HG03039 (cell line): ENCODE results near the gene SECTM1.
"Not testable (repeated sequence)": the region's sequence is repeated elsewhere in the genome, so short reads cannot be mapped to it uniquely, and the experiment has no call there.

ENCODE experiments used
- ATAC-seq: cut with Tn5 transposase; IDR thresholded peaks from one replicate; pipeline ENCODE4 v1.9.1; 2021; ENCODE audit warnings: mild to moderate bottlenecking, moderate library complexity; ENCODE audit not compliant: unreplicated experiment

Gene SECTM1

DNA sequence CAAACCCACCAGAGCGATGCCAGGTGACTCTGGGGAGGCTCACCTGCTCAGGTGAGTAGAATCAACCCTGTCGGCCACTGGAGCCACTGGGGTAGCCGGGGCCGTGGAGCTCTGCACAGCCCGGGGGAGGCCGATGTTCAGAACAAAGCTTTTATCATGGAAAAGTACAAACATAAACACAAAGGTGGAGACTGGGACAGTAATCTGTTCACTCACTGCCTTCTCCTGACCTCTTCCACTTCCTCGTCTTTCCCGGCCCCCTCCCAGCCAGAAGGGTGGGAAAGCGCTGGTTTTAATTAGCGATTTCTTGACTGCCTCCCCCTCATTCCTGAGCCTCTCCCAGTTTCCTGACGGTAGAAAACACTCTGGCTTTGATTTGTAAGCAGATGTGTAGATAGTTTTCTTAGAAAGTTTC, 15.7 kb upstream of the SECTM1 start:
- ATAC-seq: no peak

- ATAC-seq: no peak
These were observed 15.3 kb upstream of the SECTM1 start for GRCh38 chr17:82348866-82349265.

- no peak for ATAC-seq
These were observed 14.9 kb upstream of the SECTM1 start for GRCh38 chr17:82348434-82348833.

DNA sequence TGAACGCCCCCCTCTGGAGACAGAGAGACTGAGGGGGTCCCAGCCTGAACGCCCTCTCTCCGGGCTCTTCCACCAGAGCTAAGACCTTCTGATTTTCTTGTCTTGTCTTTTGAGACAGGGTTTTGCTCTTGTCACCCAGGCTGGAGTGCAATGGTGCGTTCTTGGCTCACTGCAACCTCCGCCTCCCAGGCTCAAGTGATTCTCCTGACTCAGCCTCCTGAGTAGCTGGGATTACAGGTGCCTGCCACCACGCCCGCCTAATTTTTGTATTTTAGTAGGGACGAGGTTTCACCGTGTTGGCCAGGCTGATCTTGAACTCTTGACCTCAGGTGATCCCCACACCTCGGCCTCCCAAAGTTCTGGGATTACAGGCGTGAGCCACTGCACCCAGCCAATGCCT, 14.4 kb upstream of the SECTM1 start:
- ATAC-seq: not testable (repeated sequence)

GRCh38 chr17:82346342-82347300, 13.1 kb upstream of the SECTM1 start:
- no peak for ATAC-seq

- no peak for ATAC-seq
These were observed 11.8 kb upstream of the SECTM1 start for GRCh38 chr17:82345151-82345976.

DNA sequence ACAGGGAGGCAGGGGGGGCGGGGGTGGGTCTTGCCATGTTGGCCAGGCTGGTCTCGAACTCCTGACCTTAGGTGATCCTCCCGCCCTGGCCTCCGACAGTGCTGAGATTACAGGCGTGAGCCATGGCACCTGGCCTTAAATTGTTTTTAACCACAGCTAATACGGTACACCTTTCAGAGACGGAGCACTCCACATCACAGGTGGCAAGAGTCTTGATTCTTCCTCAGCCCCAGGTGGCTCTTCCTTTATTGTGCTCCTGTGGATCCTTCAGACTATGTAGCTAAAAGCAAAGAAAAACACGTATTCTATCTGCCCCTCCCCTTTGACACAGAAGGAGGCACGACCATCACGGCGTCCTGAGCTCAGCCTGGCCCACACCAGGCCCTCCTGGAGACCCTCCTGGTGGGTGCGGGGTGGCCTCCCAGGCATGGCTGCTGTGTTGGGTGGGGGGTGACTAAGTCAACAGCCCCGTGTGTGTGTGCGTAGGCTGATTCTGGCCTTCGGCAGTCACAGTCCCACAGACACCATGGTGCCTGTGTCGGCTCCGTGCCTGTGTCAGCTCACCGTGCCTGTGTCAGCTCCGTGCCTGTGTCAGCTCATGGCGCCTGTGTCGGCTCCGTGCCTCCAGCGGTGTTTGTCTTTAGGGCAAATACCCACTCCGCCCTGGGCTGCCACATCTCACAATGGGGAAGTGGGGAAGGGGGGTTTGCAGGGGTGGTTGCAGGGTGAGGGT, 10.8 kb upstream of the SECTM1 start:
- no peak for ATAC-seq

GRCh38 chr17:82343560-82343959, 10.0 kb upstream of the SECTM1 start:
- ATAC-seq: no peak

DNA sequence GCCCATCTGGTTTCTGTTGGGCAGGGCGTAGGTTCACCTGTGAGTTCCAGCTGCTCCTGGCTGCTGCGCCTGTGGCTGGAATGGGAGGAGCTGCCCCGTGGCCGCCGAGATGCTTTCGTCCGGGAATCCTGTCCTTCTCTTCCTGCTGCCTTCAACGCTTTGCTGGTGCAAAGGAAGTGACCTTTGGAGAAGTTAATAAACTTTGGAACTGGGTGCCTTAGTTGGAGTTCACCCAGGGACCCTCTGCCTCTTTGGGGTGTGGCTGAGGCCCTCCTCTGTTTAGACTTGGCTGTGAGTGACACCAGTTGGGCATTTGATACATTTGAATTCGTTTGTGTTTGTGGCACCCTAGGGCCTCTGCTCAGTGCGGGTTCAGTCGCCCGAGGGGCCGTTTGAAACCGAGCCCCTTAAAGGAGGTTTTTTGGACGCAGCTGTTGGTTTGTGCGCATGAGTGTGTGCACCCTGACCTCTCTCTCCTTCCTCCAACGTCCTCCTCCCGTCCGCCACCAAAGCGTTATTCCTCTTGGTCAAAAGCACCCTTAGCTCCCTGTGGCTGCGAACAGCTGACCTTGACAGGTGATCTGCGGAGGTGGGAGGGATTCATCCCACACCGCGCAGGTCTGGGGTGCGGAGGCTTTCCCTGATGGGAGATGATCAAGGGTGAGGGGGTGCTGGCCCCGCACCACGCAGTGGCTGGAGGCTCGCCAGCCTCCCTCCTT, 9.0 kb upstream of the SECTM1 start:
- ATAC-seq: no peak

DNA sequence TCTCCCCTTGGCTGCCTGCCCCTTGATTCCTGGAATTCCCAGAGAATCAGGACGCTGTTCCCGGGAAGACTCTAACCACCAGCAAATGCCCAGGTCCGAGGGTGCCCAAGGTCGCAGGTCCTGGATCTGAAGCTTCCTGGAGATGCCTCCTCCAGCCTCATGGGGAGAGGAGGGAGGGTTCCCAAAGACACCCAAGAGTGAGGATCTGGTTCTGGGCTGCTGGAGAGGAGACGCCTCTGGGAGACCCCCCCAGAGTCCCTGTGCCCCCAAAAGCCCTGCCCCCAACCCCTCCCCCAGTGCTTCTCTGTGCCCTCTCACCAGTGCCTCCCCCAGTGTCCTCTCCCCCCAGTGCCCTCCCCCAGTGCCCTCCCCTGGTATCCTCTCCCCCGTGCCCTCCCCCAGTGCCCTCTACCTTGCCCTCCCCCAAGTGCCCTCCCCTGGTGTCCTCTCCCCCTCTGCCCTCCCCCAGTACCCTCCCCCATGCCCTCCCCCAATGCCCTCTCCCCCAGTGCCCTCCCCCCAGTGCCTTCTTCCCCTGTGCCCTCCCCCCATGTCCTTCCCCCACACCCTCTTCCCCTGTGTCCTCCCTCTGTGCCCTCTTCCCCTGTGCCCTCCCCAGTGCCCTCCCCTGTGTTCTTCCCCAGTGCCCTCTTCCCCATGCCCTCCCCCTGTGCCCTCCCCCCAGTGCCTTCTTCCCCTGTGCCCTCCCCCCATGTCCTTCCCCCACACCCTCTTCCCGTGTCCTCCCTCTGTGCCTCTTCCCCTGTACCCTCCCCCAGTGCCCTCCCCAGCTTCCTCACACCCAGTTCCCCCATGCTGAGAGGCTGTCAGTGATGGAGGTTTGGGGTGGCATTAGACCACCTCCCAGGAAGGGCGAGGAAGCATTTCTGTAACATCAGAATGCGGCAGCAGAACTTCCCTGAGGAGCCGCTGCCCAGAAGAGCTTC, 6.3 kb upstream of the SECTM1 start:
- no peak for ATAC-seq

DNA sequence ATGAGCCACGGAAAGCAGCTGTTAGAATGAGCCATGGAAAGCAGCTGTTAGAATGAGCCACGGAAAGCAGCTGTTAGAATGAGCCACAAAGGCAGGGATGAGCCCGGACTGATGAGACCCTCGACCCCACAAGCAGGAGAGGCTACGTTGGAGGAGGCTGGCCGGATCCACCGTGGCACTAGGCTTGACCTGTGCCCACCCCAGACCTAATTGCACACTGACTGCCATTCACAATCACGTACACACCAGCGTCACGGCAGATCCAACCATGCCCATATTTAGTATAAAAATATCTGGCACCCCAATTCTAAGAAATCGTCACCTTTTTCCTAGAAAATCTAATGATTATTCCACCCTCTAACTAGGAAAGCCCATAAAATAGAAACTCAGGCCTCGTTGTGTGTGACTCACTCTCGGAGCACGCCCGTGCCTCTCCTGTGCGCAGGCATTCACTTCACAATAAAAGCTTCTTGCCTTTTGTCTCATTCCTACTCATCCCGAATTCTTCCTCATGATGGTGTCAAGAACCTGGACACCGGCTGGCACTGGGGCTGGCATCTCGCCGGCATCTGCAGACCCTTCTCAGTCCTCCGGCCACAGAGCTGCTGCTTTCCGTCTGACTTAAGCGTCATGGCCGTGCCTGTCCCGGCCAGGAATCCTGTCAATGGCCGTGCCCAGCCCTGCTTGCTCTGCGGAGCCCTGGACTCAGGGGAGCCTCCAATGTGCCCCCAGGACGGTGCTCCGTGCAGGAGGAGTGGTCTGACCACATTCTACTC, 5.5 kb upstream of the SECTM1 start:
- no peak for ATAC-seq

DNA sequence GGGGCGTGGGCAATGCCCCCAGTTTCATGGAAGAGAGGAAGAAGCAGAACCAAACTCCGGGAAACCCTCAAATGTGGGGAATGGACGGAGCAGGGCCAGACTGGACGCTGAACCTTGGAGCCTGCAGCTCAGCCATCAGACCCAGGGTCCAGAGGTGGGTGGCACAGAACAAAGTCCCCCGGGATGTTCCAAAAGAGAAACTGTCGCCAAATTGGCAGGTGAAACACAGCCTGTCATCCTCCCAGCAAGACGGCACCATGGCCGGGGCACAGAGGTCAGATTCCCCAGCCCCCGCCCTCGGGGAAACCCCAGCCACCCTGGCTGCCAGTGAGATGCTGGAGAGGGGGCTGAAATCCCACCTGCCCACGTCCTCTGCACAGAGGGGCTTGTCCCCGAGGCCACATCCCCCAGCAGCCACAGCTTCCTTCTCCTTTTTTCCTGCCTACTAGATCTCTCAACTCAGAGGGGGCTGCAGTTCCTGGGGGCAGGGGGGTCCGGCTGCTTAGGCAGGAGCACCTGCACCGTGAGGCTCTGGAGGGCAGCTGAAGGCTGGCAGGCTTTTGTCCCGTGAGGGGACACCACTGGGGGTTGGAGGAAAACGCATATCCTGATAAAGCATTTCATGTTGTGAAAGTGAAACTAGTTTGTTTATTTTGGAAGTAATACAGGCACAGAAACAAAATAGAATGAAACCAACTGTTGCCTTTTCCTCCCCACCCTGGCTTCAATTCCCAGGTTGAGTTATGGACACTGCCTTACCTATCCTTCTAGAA, 1.2 kb upstream of the SECTM1 start:
- no peak for ATAC-seq

GRCh38 chr17:82334204-82334621, 647 bp upstream of the SECTM1 start:
- no peak for ATAC-seq

DNA sequence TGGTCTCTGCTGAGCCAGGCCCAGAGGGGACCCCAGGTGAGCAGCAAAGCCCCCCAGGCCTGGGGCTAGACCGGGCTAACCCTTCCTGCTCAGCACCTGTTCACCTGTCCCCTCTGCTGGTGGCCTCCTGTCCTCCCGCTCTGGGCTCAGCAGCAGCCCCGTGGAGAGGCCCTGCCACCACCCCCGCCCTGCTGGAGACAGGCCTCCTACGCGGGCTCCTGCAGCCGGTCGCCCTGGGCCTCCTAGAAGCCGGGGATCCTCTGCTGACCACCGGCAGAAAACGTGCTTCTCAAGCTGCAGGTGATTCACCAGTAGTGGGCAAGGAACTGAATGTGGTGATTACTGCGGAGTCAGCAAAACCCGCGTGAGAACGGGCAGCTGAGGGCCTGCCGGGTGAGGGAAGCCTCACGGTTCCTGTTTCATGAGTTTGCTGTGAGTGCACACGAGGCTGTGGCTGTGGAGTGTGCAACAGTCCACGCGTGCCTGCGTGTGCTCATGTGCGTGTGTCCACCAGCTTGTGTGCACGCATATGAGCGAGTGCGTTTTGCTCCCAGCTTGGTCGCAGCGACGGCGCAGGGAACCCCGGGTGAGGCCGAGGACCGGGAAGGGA, 792 bp downstream of the SECTM1 start:
- ATAC-seq: no peak

GRCh38 chr17:82331345-82331939, 2.1 kb downstream of the SECTM1 start:
- no peak for ATAC-seq

DNA sequence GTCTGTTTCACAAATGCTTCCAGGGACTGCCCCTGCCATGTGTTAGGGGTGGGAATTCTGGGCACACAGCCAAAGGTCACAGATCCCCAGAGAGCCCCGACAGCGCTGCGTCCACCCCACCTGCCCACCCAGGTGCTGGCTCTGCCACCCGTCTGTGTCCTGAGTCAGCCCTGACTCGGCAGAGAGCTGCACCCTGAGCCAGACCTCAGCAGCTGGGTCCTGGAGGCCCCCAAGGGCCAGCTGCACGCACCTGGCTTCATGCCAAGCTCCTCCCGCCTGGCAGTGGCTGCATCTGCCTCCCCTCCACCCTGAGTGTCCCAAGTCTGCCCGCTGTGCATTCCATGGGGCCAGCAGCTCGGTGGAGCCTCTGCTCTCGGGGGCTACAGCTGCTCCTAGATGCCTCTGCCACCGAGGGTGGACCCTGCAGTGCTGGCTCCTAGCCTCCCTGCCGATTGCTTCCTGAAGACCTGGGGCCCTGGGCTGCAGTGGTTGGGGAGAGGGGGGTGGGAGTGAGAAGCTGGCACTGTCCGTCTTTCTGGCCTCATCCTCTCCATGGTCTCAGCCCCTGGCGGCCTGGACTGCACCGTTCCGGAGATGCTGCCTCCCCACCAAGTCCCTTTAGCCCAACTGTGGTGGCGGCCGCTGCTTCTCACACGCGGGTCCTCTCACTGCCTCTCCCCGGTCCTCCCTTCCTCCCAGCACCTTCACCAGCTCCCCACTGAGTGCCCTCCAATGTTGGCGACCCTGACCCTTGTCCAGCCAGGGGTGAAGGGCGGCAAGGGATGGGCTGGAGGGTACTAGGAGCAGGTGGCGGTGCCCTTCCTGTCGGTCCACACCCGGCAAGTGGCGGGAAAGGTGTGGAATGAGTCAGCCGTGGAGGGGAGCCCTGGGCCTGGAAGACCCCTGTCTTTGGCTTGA, 3.0 kb downstream of the SECTM1 start:
- no peak for ATAC-seq
